Coronary artery (tissue), 2 donors: ENCODE results near the gene TRPM6.

ENCODE experiments used
- DNase-seq: peaks from one replicate; pipeline ENCODE4 v3.0.0-alpha.2; 2017; ENCODE audit warnings: low spot score
- H3K27ac ChIP-seq, 2 donors: fragments of 200-600 bp; sonication (generic); one replicate each; pipeline ENCODE4 v1.5.1; 2016 to 2019
- H3K4me3 ChIP-seq: fragments of 200-600 bp; sonication (generic); 2 replicates; pipeline ENCODE4 v1.5.1; 2016; ENCODE audit warnings: mild to moderate bottlenecking, moderate library complexity
- CTCF ChIP-seq: fragments of 200-600 bp; sonication (generic); IDR thresholded peaks from one replicate; pipeline ENCODE4 v1.5.1; 2019; ENCODE audit warnings: antibody characterized with exemption

TRPM6 gene

GRCh38 chr9:74765481-74765971 lies 122.2 kb downstream of the TRPM6 start:
- Histone ChIP-seq H3K27ac (no peak overlapping the region), H3K4me3 (no peak overlapping the region)
- DNase-seq, result no peak
- no peak for TF ChIP-seq CTCF

- DNase-seq, result no peak
- TF ChIP-seq CTCF, result no peak
- Histone ChIP-seq H3K4me3 (no peak overlapping the region), H3K27ac (no peak overlapping the region)
Observed at GRCh38 chr9:74762950-74763349, 124.8 kb downstream of the TRPM6 start.

GRCh38 chr9:74760031-74760700 lies 127.6 kb downstream of the TRPM6 start:
- no peak for DNase-seq
- Histone ChIP-seq H3K27ac (no peak overlapping the region), H3K4me3 (no peak overlapping the region)
- TF ChIP-seq CTCF, result no peak

- H3K27ac ChIP-seq, result no peak overlapping the region
- no peak overlapping the region for H3K4me3 ChIP-seq
- TF ChIP-seq CTCF, result no peak
- DNase-seq, result no peak
Observed at GRCh38 chr9:74755999-74756398, 131.7 kb downstream of the TRPM6 start.

GRCh38 chr9:74755355-74755754 lies 132.4 kb downstream of the TRPM6 start:
- Histone ChIP-seq H3K27ac (no peak overlapping the region), H3K4me3 (no peak overlapping the region)
- no peak for TF ChIP-seq CTCF
- DNase-seq, result no peak

GRCh38 chr9:74753650-74754049 lies 134.1 kb downstream of the TRPM6 start:
- no peak for TF ChIP-seq CTCF
- no peak for DNase-seq

GRCh38 chr9:74748966-74749365 lies 138.8 kb downstream of the TRPM6 start:
- no peak overlapping the region for H3K4me3 ChIP-seq
- H3K27ac ChIP-seq, result no peak overlapping the region
- no peak for DNase-seq
- no peak for TF ChIP-seq CTCF

More at GRCh38 chr9:74753650-74754049, 134.1 kb downstream of the TRPM6 start:
- no peak overlapping the region for H3K27ac ChIP-seq
- H3K4me3 ChIP-seq, result no peak overlapping the region
